ENCODE measurements around the gene SLC2A10. TPM values are rescaled to one million over a fixed set of nuclear protein-coding genes. Genes with fewer than 3 reads are reported as not detected.

SLC2A10 gene
- total RNA-seq, 1 donor from 2014 or later, result 12.7 TPM

GRCh38 chr20:46740214-46740609, 30.8 kb downstream of the SLC2A10 start:
- Histone ChIP-seq H3K27ac (ENCODE audit: low read depth, low read length) (no peak overlapping the region), H3K27me3 (ENCODE audit: insufficient read depth, low read length) (peaks cover 11% of the 10 kb centered on the region), H3K9me3 (ENCODE audit: insufficient read depth, low read depth, low read length) (peaks cover 6% of the 10 kb centered on the region), H4K20me1 (ENCODE audit: insufficient read depth, low read length) (no peaks in the 10 kb centered on the region), H3K79me2 (ENCODE audit: insufficient read depth, low read length) (no peaks in the 10 kb centered on the region), H3K36me3 (ENCODE audit: insufficient read depth, low read length) (no peaks in the 10 kb centered on the region), H2AFZ (ENCODE audit: low read depth, low read length) (no peak overlapping the region), H3K4me2 (ENCODE audit: low read length) (no peak overlapping the region), H3K9ac (ENCODE audit: low read length) (no peak overlapping the region), H3K4me3 (ENCODE audit: insufficient read depth, low read depth, low read length) (no peak overlapping the region), H3K4me1 (ENCODE audit: insufficient read depth, low read length) (peaks cover 4% of the 10 kb centered on the region)
- TF ChIP-seq CTCF (IDR thresholded peaks at IDR 0.05; ENCODE audit: insufficient read depth, low read depth, low read length) (no peak), EZH2 (IDR thresholded peaks at IDR 0.05; ENCODE audit: insufficient read depth, low read length) (no peak)
- Mint-ChIP-seq H3K9me3 (ENCODE audit: unreplicated experiment) (peaks cover 1% of the 10 kb centered on the region), H3K36me3 (ENCODE audit: low read depth, unreplicated experiment) (no peaks in the 10 kb centered on the region), H3K4me1 (ENCODE audit: low read depth, unreplicated experiment) (peaks cover 13% of the 10 kb centered on the region), H3K27ac (ENCODE audit: unreplicated experiment) (no peak overlapping the region), H3K4me3 (ENCODE audit: unreplicated experiment) (no peak overlapping the region), H3K27me3 (ENCODE audit: low read depth, unreplicated experiment) (peaks cover 11% of the 10 kb centered on the region)
- DNase-seq (ENCODE audit: low read depth), result no peak
- FAIRE-seq, result no peak

GRCh38 chr20:46741924-46742668, 32.6 kb downstream of the SLC2A10 start:
- Histone ChIP-seq H4K20me1 (ENCODE audit: insufficient read depth, low read length) (no peaks in the 10 kb centered on the region), H3K27me3 (ENCODE audit: insufficient read depth, low read length) (peaks cover 13% of the 10 kb centered on the region), H3K36me3 (ENCODE audit: insufficient read depth, low read length) (no peaks in the 10 kb centered on the region), H3K4me2 (ENCODE audit: low read length) (no peak overlapping the region), H3K4me1 (ENCODE audit: insufficient read depth, low read length) (peaks cover 8% of the 10 kb centered on the region), H2AFZ (ENCODE audit: low read depth, low read length) (no peak overlapping the region), H3K9me3 (ENCODE audit: insufficient read depth, low read depth, low read length) (peaks cover 6% of the 10 kb centered on the region), H3K9ac (ENCODE audit: low read length) (no peak overlapping the region), H3K4me3 (ENCODE audit: insufficient read depth, low read depth, low read length) (no peak overlapping the region), H3K79me2 (ENCODE audit: insufficient read depth, low read length) (no peaks in the 10 kb centered on the region), H3K27ac (ENCODE audit: low read depth, low read length) (no peak overlapping the region)
- Mint-ChIP-seq H3K9me3 (ENCODE audit: unreplicated experiment) (peaks cover 3% of the 10 kb centered on the region), H3K4me3 (ENCODE audit: unreplicated experiment) (no peak overlapping the region), H3K27me3 (ENCODE audit: low read depth, unreplicated experiment) (peaks cover 11% of the 10 kb centered on the region), H3K27ac (ENCODE audit: unreplicated experiment) (no peak overlapping the region), H3K4me1 (ENCODE audit: low read depth, unreplicated experiment) (peaks cover 18% of the 10 kb centered on the region), H3K36me3 (ENCODE audit: low read depth, unreplicated experiment) (no peaks in the 10 kb centered on the region)
- TF ChIP-seq CTCF (IDR thresholded peaks at IDR 0.05; ENCODE audit: insufficient read depth, low read depth, low read length) (no peak), EZH2 (IDR thresholded peaks at IDR 0.05; ENCODE audit: insufficient read depth, low read length) (no peak)
- FAIRE-seq (no peak), DNase-seq (ENCODE audit: low read depth) (no peak)

- peaks cover 13% of the 10 kb centered on the region for H3K27me3 ChIP-seq (ENCODE audit: insufficient read depth, low read length)
- no peak overlapping the region for H3K4me3 ChIP-seq (ENCODE audit: insufficient read depth, low read depth, low read length)
- H3K4me1 ChIP-seq (ENCODE audit: insufficient read depth, low read length), result peaks cover 10% of the 10 kb centered on the region
- H3K9me3 ChIP-seq (ENCODE audit: insufficient read depth, low read depth, low read length), result peaks cover 6% of the 10 kb centered on the region
- H3K36me3 ChIP-seq (ENCODE audit: insufficient read depth, low read length), result no peaks in the 10 kb centered on the region
- Mint-ChIP-seq H3K27ac (ENCODE audit: unreplicated experiment) (no peak overlapping the region), H3K36me3 (ENCODE audit: low read depth, unreplicated experiment) (no peaks in the 10 kb centered on the region), H3K4me3 (ENCODE audit: unreplicated experiment) (no peak overlapping the region), H3K27me3 (ENCODE audit: low read depth, unreplicated experiment) (peaks cover 11% of the 10 kb centered on the region), H3K9me3 (ENCODE audit: unreplicated experiment) (peaks cover 3% of the 10 kb centered on the region), H3K4me1 (ENCODE audit: low read depth, unreplicated experiment) (peaks cover 23% of the 10 kb centered on the region)
- DNase-seq (ENCODE audit: low read depth), result no peak
- no peak overlapping the region for H3K9ac ChIP-seq (ENCODE audit: low read length)
- no peak overlapping the region for H2AFZ ChIP-seq (ENCODE audit: low read depth, low read length)
- H3K79me2 ChIP-seq (ENCODE audit: insufficient read depth, low read length), result no peaks in the 10 kb centered on the region
- H3K27ac ChIP-seq (ENCODE audit: low read depth, low read length), result no peak overlapping the region
- no peak for FAIRE-seq
- no peak for TF ChIP-seq CTCF (IDR thresholded peaks at IDR 0.05; ENCODE audit: insufficient read depth, low read depth, low read length)
- TF ChIP-seq EZH2 (IDR thresholded peaks at IDR 0.05; ENCODE audit: insufficient read depth, low read length), result no peak
- no peak overlapping the region for H3K4me2 ChIP-seq (ENCODE audit: low read length)
- no peaks in the 10 kb centered on the region for H4K20me1 ChIP-seq (ENCODE audit: insufficient read depth, low read length)
Observed at GRCh38 chr20:46742669-46743045, 33.2 kb downstream of the SLC2A10 start.
